G401 (cell line): ENCODE results near the gene BARHL1. TPM values are rescaled to one million over a fixed set of nuclear protein-coding genes. Genes with fewer than 3 reads are reported as not detected.

Experiments
- DNase-seq: peaks from one replicate; pipeline ENCODE4 v3.0.0-alpha.2; 2015; ENCODE audit warnings: low spot score
- in situ Hi-C: cut with HindIII; loops from 2 replicates; pipeline ENCODE4 v1.10.0; 2016; ENCODE audit warnings: low sequenced_read_pairs, mixed read lengths
- total RNA-seq: library from RNA; depleted of rRNA; stranded (reverse); fragments of >200 nt; shearing (Covaris generic); gene quantifications from 2 replicates; pipeline ENCODE4 v1.2.3, GENCODE V29; 2014; rRNA removed

The BARHL1 gene
- total RNA-seq, 1 experiment from 2014 or later, result not detected

GRCh38 chr9:132637351-132637750 lies 54.9 kb downstream of the BARHL1 start:
- in situ Hi-C loops, result no loop called here

GRCh38 chr9:132637801-132638200 lies 55.4 kb downstream of the BARHL1 start:
- DNase-seq, result peak; percentile 90
- in situ Hi-C loops, result no loop called here

More at GRCh38 chr9:132637351-132637750, 54.9 kb downstream of the BARHL1 start:
- DNase-seq, result peak; percentile 94

- in situ Hi-C loops, result no loop called here
- no peak for DNase-seq
Measured at GRCh38 chr9:132638240-132638639, 55.8 kb downstream of the BARHL1 start.

- in situ Hi-C loops, result no loop called here
- DNase-seq, result peak; percentile 64
Measured at GRCh38 chr9:132639322-132639721, 56.9 kb downstream of the BARHL1 start.

Other genes starting within 250 kb of the BARHL1 start
- 17.5 and 26.9 TPM in 2 replicates for gene SETX, start 227.6 kb upstream of the BARHL1 start, total RNA-seq
- gene TTF1, start 175.8 kb upstream of the BARHL1 start, total RNA-seq, result 7.8 and 18.4 TPM in 2 replicates
- gene CFAP77, start 172.4 kb upstream of the BARHL1 start, total RNA-seq, result not detected in 2 replicates
- 17.6 and 21.9 TPM in 2 replicates for gene DDX31, start 87.4 kb downstream of the BARHL1 start, total RNA-seq
- gene GTF3C4, start 87.9 kb downstream of the BARHL1 start, total RNA-seq, result 21.2 and 24.5 TPM in 2 replicates